ENCODE results near the gene NMT1.

GRCh38 chr17:45106582-45106981, 45.5 kb downstream of the NMT1 start:
- TF ChIP-seq EZH2phosphoT487 (IDR thresholded peaks at IDR 0.05): no peak
- no peak for TF ChIP-seq CTCF (IDR thresholded peaks at IDR 0.05)

Data from neural progenitor cell (in vitro differentiated cells).